Activated CD4-positive, alpha-beta T cell treated with anti-CD3 and anti-CD28 coated beads for 24 hours (primary cell): ENCODE data around the gene RSPH1.

Experiments
- DNase-seq, 2 donors: peaks; one replicate each; pipeline ENCODE4 v3.0.0-alpha.2; 2020; ENCODE audit warnings: low read depth in 2 of 2

The RSPH1 gene

GRCh38 chr21:42532466-42533181 is 36.6 kb upstream of the RSPH1 start:
- no peak for DNase-seq

GRCh38 chr21:42531771-42532170 is 35.7 kb upstream of the RSPH1 start:
- no peak for DNase-seq

GRCh38 chr21:42530167-42530518 is 34.1 kb upstream of the RSPH1 start:
- DNase-seq, result no peak

- no peak for DNase-seq
Observed at GRCh38 chr21:42527489-42528158, 31.6 kb upstream of the RSPH1 start.

GRCh38 chr21:42527127-42527488 is 31.1 kb upstream of the RSPH1 start:
- no peak for DNase-seq

- DNase-seq, result no peak
Observed at GRCh38 chr21:42526379-42526727, 30.3 kb upstream of the RSPH1 start.

GRCh38 chr21:42525676-42526378 is 29.8 kb upstream of the RSPH1 start:
- DNase-seq, result no peak

GRCh38 chr21:42525029-42525581 is 29.1 kb upstream of the RSPH1 start:
- DNase-seq, result no peak

- DNase-seq, result no peak
Observed at GRCh38 chr21:42524341-42525028, 28.5 kb upstream of the RSPH1 start.

GRCh38 chr21:42523941-42524340 is 27.9 kb upstream of the RSPH1 start:
- DNase-seq, result no peak

- no peak for DNase-seq
Observed at GRCh38 chr21:42523211-42523610, 27.2 kb upstream of the RSPH1 start.

GRCh38 chr21:42522771-42523170 is 26.7 kb upstream of the RSPH1 start:
- no peak for DNase-seq

- DNase-seq, result no peak
Observed at GRCh38 chr21:42522271-42522670, 26.2 kb upstream of the RSPH1 start.

- DNase-seq, result no peak
Observed at GRCh38 chr21:42521805-42522204, 25.8 kb upstream of the RSPH1 start.

GRCh38 chr21:42521384-42521783 is 25.4 kb upstream of the RSPH1 start:
- no peak for DNase-seq

- DNase-seq, result no peak
Observed at GRCh38 chr21:42520628-42521253, 24.7 kb upstream of the RSPH1 start.

GRCh38 chr21:42518626-42519025 is 22.6 kb upstream of the RSPH1 start:
- no peak for DNase-seq

GRCh38 chr21:42518215-42518614 is 22.2 kb upstream of the RSPH1 start:
- no peak for DNase-seq

- no peak for DNase-seq
Observed at GRCh38 chr21:42515708-42516502, 19.9 kb upstream of the RSPH1 start.

- no peak for DNase-seq
Observed at GRCh38 chr21:42514883-42515228, 18.8 kb upstream of the RSPH1 start.
